Measurements from ENCODE around the gene MYZAP. TPM values are rescaled to one million over a fixed set of nuclear protein-coding genes. Genes with fewer than 3 reads are reported as not detected.

Gene MYZAP
- total and polyA plus RNA-seq, 9 of the 15 experiments (the other 6 are each of a cell fraction or from before 2014, with no cell fraction given) = 0.03 TPM; not detected in 8

DNA sequence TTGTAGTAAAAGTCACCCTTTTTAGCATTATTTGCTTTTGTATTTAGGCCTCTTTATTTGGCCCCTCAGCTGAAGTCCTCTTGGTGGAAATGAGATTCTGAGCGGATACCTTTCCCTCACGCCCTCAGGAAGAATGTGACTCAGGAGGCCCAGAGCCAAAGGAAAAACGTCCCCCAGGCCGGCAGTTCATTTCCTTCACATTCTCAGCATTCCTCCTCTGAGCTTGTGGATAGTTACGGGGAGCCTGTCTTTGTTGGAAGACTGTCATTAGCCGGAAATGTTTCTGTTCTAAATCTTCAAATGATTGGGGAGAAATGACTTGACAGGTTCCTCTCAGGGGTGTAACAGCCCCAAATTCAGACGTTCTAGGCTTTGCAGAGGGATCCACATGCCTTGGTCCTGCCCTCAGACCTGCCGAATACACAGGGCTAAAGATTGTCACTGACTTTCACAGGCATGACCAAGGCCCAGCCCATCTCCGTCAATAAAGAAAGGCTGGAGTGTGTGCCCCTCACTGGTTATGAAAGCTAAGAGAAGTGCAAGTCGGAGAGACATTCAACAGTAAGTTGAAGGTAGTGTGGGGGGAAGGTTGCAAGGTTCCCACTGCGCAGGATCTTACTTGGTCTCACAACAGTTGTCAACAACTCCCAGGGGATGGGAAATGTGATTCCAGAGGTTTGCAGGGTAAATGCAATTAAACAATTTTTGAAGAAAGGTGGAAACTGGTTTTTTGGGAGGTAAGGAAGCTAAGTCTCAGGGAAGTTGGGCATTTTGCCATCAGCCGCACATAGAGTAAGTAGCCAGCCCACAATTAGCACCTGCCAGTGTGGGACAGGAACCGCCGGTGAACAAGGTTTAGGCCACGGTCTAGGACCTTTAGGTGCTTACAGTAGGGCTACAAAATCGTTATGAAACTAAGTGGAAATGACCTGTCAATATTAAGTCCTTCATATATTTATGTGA, 39.7 kb upstream of the MYZAP start:
- POLR2A ChIA-PET = no interaction called here
- H3K27ac ChIP-seq (ENCODE audit: extremely low read depth, low read depth, low read length) = no peak overlapping the region
- H2AFZ ChIP-seq (ENCODE audit: low read depth, low read length) = no peak overlapping the region
- H3K9me1 ChIP-seq (ENCODE audit: control insufficient read depth, insufficient read depth, low read length) = no peaks in the 10 kb centered on the region
- 5% methylated on average over 16 of the region's 16 CpGs for WGBS (ENCODE audit: insufficient coverage, low coverage, missing lambda C conversion rate)
- CTCF ChIA-PET (ENCODE audit: low intra/inter-chr PET ratio) = interaction anchor here (0.6 kb wide), 1 partner anchor 1305 kb away, joined by 3 read pairs; no protein-coding TSS in a partner anchor
- H3K4me2 ChIP-seq (ENCODE audit: insufficient read depth, low read length) = no peak overlapping the region
- no TSS peak for BruUV-seq (replicated peaks)
- ATAC-seq (no peak), FAIRE-seq (no peak), DNase-seq (ENCODE audit: extremely low read depth in 1 of 4, low spot score in 3 of 4) (no peak)
- intact Hi-C loops (cut with micrococcal nuclease) = no loop called here
- H3K9ac ChIP-seq (ENCODE audit: insufficient read depth in 1 of 2, low read depth in 2 of 2, low read length in 2 of 2) = no peak overlapping the region
- H3K4me1 ChIP-seq (replicated peaks in 1 of 2; ENCODE audit: control insufficient read depth in 2 of 2, insufficient read depth in 2 of 2, low read length in 2 of 2) = no peaks in the 10 kb centered on the region; a peak in 1 of 5 replicates
- H3K36me3 ChIP-seq (ENCODE audit: control insufficient read depth, insufficient read depth, low read length) = no peaks in the 10 kb centered on the region
- in situ Hi-C loops (cut with MboI) = loop anchor here (25.0 kb wide), 1 partner anchor 510 kb away; the partner anchor contains the start of gene ALDH1A2
- TF ChIP-seq, protein P1, sequence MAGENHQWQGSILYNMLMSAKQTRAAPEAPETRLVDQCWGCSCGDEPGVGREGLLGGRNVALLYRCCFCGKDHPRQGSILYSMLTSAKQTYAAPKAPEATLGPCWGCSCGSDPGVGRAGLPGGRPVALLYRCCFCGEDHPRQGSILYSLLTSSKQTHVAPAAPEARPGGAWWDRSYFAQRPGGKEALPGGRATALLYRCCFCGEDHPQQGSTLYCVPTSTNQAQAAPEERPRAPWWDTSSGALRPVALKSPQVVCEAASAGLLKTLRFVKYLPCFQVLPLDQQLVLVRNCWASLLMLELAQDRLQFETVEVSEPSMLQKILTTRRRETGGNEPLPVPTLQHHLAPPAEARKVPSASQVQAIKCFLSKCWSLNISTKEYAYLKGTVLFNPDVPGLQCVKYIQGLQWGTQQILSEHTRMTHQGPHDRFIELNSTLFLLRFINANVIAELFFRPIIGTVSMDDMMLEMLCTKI (IDR thresholded peaks at IDR 0.05; ENCODE audit: partially characterized antibody) = no peak
- TF ChIP-seq NRF1 (conservative IDR thresholded peaks at IDR 0.05 in 1 of 2, IDR thresholded peaks at IDR 0.05 in 1 of 2) = no peak
- H3K27me3 ChIP-seq (ENCODE audit: control insufficient read depth in 2 of 2, insufficient read depth in 2 of 2, low read length in 2 of 2) = peaks cover 21 to 80% of the 10 kb centered on the region in 2 experiments; a peak in 4 of 5 replicates
- no peaks in the 10 kb centered on the region for H3K9me3 ChIP-seq (replicated peaks; ENCODE audit: control insufficient read depth, insufficient read depth, low read depth, low read length)
- H3K79me2 ChIP-seq (ENCODE audit: control insufficient read depth, insufficient read depth, low read length) = no peaks in the 10 kb centered on the region
- H4K20me1 ChIP-seq (replicated peaks; ENCODE audit: control insufficient read depth, insufficient read depth, low read length) = no peaks in the 10 kb centered on the region; the same call in 1 of the 2 replicates
- no peak overlapping the region for H3K4me3 ChIP-seq
